Type B pancreatic cell (in vitro differentiated cells): ENCODE results near the gene SLC38A3. TPM values are rescaled to one million over a fixed set of nuclear protein-coding genes. Genes with fewer than 3 reads are reported as not detected.

ENCODE experiments used
- DNase-seq: peaks from one replicate; pipeline ENCODE4 v3.0.0; 2021; ENCODE audit warnings: mixed read lengths; ENCODE audit not compliant: unreplicated experiment; ENCODE audit errors: extremely low spot score
- H3K27ac Mint-ChIP-seq: 2 replicates; pipeline ENCODE4 v1.8.0; 2021; ENCODE audit warnings: mild to moderate bottlenecking, mixed read lengths
- H3K27me3 Mint-ChIP-seq: 2 replicates; pipeline ENCODE4 v1.8.0; 2021; ENCODE audit warnings: mixed read lengths
- H3K36me3 Mint-ChIP-seq: 2 replicates; pipeline ENCODE4 v1.8.0; 2021; ENCODE audit warnings: mixed read lengths
- H3K4me1 Mint-ChIP-seq: one replicate; pipeline ENCODE4 v1.8.0; 2021; ENCODE audit warnings: mixed read lengths; ENCODE audit not compliant: unreplicated experiment
- H3K4me3 Mint-ChIP-seq: 2 replicates; pipeline ENCODE4 v1.8.0; 2021; ENCODE audit warnings: mild to moderate bottlenecking, mixed read lengths
- H3K9me3 Mint-ChIP-seq: 2 replicates; pipeline ENCODE4 v1.8.0; 2021; ENCODE audit warnings: mixed read lengths
- CTCF ChIP-seq: fragments of 200-600 bp; sonication (generic); conservative IDR thresholded peaks from 2 replicates; pipeline ENCODE4 v1.5.0; 2021; ENCODE audit warnings: antibody characterized with exemption, mild to moderate bottlenecking
- microRNA-seq: library from miRNA; unstranded; fragments of <30 nt; microRNA quantifications from one replicate; pipeline ENCODE4, GENCODE V29; 2020
- total RNA-seq: library from RNA; stranded (reverse); gene quantifications from 2 replicates; pipeline ENCODE4 v1.2.1, GENCODE V29; 2021; ENCODE audit warnings: low replicate concordance

The SLC38A3 gene
- total RNA-seq, 1 donor from 2014 or later = 6.0 TPM

GRCh38 chr3:50268276-50268675 lies 63.2 kb downstream of the SLC38A3 start:
- no peak for DNase-seq
- Mint-ChIP-seq H3K27ac (peak overlapping the region; percentile 85), H3K27me3 (peaks cover 4% of the 10 kb centered on the region), H3K36me3 (peaks cover 3% of the 10 kb centered on the region), H3K4me1 (peaks cover 42% of the 10 kb centered on the region), H3K9me3 (no peaks in the 10 kb centered on the region), H3K4me3 (peak overlapping the region; percentile 72)
- no peak for TF ChIP-seq CTCF

- H3K4me1 Mint-ChIP-seq = peaks cover 42% of the 10 kb centered on the region
Measured at GRCh38 chr3:50268703-50269451, 63.8 kb downstream of the SLC38A3 start, which contains the start of gene SEMA3B. Gene SEMA3B (plus strand): TSS chr3:50269147. CDS start chr3:50269241, 94 bp downstream.

GRCh38 chr3:50269460-50269859 lies 64.4 kb downstream of the SLC38A3 start:
- no peak for TF ChIP-seq CTCF
- Mint-ChIP-seq H3K36me3 (peaks cover 7% of the 10 kb centered on the region), H3K27me3 (peaks cover 10% of the 10 kb centered on the region), H3K9me3 (no peaks in the 10 kb centered on the region), H3K4me3 (peak overlapping the region; percentile 76), H3K4me1 (peaks cover 42% of the 10 kb centered on the region), H3K27ac (peak overlapping the region; percentile 73)
- no peak for DNase-seq

More at GRCh38 chr3:50268703-50269451, 63.8 kb downstream of the SLC38A3 start, which contains the start of gene SEMA3B:
- no peak for TF ChIP-seq CTCF
- Mint-ChIP-seq H3K9me3 (no peaks in the 10 kb centered on the region), H3K27ac (peak within 1 kb of the TSS; percentile 85), H3K36me3 (peaks cover 3% of the 10 kb centered on the region), H3K4me3 (peak within 1 kb of the TSS; percentile 76), H3K27me3 (peaks cover 4% of the 10 kb centered on the region)
- DNase-seq = no peak

GRCh38 chr3:50269977-50270413 lies 64.9 kb downstream of the SLC38A3 start:
- no peak for TF ChIP-seq CTCF
- H3K4me1 Mint-ChIP-seq = peaks cover 43% of the 10 kb centered on the region
- DNase-seq = no peak
- peaks cover 14% of the 10 kb centered on the region for H3K27me3 Mint-ChIP-seq
- peak overlapping the region; percentile 26 for H3K27ac Mint-ChIP-seq
- H3K36me3 Mint-ChIP-seq = peaks cover 9% of the 10 kb centered on the region
- H3K4me3 Mint-ChIP-seq = peak overlapping the region; percentile 41
- H3K9me3 Mint-ChIP-seq = no peaks in the 10 kb centered on the region

- no peak for DNase-seq
- Mint-ChIP-seq H3K27ac (peak overlapping the region; percentile 70), H3K27me3 (peaks cover 20% of the 10 kb centered on the region), H3K4me3 (no peak overlapping the region), H3K9me3 (no peaks in the 10 kb centered on the region), H3K36me3 (peaks cover 9% of the 10 kb centered on the region), H3K4me1 (peaks cover 47% of the 10 kb centered on the region)
- no peak for TF ChIP-seq CTCF
Measured at GRCh38 chr3:50270422-50271224, 65.6 kb downstream of the SLC38A3 start.

Small RNA genes within 50 kb of the gene (microRNA-seq; reads per million reads assigned to microRNA genes)
- gene MIR566 (not detected), gene MIR5787 (not detected)

Other genes with a start within 250 kb of the SLC38A3 start
- gene RBM5, start 116.4 kb upstream of the SLC38A3 start, total RNA-seq = 170 and 244 TPM in 2 replicates
- gene SEMA3F, start 49.9 kb upstream of the SLC38A3 start, total RNA-seq = 41.9 and 48.0 TPM in 2 replicates
- gene GNAT1, start 13.7 kb upstream of the SLC38A3 start, total RNA-seq = 0.71 TPM in 1 of 2 replicates, not detected in the other
- 140 and 145 TPM in 2 replicates for gene GNAI2, start 30.9 kb downstream of the SLC38A3 start, total RNA-seq
- gene SEMA3B, start 63.9 kb downstream of the SLC38A3 start, total RNA-seq = 18.4 and 34.8 TPM in 2 replicates
- not detected in 2 replicates for gene LSMEM2, start 73.8 kb downstream of the SLC38A3 start, total RNA-seq
- gene IFRD2, start 87.2 kb downstream of the SLC38A3 start, total RNA-seq = 60.9 and 80.5 TPM in 2 replicates
- gene HYAL3, start 94.1 kb downstream of the SLC38A3 start, total RNA-seq = 2.9 and 4.0 TPM in 2 replicates
- gene NAA80, start 94.1 kb downstream of the SLC38A3 start, total RNA-seq = 12.9 and 13.0 TPM in 2 replicates
- gene HYAL1, start 98.3 kb downstream of the SLC38A3 start, total RNA-seq = 2.3 and 3.7 TPM in 2 replicates
- 46.6 and 52.5 TPM in 2 replicates for gene HYAL2, start 117.5 kb downstream of the SLC38A3 start, total RNA-seq
- gene TUSC2, start 123.0 kb downstream of the SLC38A3 start, total RNA-seq = 24.9 and 39.0 TPM in 2 replicates
- 13.7 and 13.8 TPM in 2 replicates for gene RASSF1, start 135.6 kb downstream of the SLC38A3 start, total RNA-seq
- gene ZMYND10, start 140.5 kb downstream of the SLC38A3 start, total RNA-seq = 1.8 and 13.4 TPM in 2 replicates
- 20.3 and 27.9 TPM in 2 replicates for gene NPRL2, start 145.5 kb downstream of the SLC38A3 start, total RNA-seq
- 10.1 and 15.9 TPM in 2 replicates for gene CYB561D2, start 145.6 kb downstream of the SLC38A3 start, total RNA-seq
- gene TMEM115, start 154.2 kb downstream of the SLC38A3 start, total RNA-seq = 42.7 and 44.4 TPM in 2 replicates